ENCODE results near the gene ABCF1. TPM values are rescaled to one million over a fixed set of nuclear protein-coding genes. Genes with fewer than 3 reads are reported as not detected.

Gene ABCF1
- total and polyA plus RNA-seq, 9 of the 15 experiments (the other 6 are each of a cell fraction or from before 2014, with no cell fraction given), result 41.6 to 193 (median 102) TPM

DNA sequence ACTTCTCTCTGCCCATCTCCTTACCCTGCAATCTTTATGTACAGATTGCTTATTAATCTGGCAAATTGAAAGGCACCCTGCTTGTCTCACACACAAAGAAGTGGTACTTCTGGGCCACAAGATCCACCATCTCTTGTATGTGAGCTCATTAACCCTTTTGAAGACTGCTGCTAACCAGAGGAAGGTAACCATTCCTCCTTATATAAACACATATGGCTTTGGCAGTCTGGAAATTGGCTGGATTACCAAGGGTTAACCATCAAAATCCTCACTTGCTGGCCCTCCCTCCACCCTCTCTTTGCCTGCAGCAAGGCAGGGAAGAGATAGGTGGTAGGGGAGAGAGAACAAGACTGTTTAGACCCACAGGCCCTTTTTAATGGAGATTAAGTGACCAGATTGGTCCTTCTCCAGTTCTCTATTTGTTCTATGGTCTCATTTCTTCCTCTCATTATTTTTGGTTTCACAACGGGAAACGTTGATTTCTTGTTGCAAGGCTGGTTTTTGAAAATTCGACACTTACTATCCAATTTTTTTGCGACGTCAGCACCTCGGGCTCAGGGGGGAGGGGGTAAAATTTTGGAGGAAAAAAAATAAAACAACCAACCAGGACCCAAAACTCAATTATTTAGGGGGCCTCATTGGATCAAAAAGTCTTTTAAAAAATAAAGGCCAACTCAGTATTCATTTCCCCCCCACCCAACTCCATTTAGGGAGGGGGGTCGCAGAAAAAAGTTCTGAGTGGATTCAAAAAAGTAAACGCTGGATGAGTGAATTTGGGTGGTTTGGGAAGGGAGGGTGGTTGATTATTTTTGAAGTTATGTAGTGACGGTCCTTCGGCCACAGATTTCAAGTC lies 44.9 kb downstream of the ABCF1 start (continued):
- TF ChIP-seq, protein P1, sequence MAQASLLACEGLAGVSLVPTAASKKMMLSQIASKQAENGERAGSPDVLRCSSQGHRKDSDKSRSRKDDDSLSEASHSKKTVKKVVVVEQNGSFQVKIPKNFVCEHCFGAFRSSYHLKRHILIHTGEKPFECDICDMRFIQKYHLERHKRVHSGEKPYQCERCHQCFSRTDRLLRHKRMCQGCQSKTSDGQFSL (CRISPR knock-in tag; IDR thresholded peaks at IDR 0.05), result no peak
- TF ChIP-seq, protein P1 (tag; IDR thresholded peaks at IDR 0.05), result peak in 1 of 2 experiments; percentile 84; a peak in 3 of 4 replicates
- TF ChIP-seq BCOR (IDR thresholded peaks at IDR 0.05) (no peak), ZNF79 (CRISPR knock-in tag; IDR thresholded peaks at IDR 0.05; ENCODE audit: low read depth) (no peak), ZC3H4 (CRISPR knock-in tag; IDR thresholded peaks at IDR 0.05; ENCODE audit: borderline replicate concordance) (peak; percentile 98; the same call in 1 of the 2 replicates), ZNF224 (CRISPR knock-in tag; IDR thresholded peaks at IDR 0.05) (no peak), TAF15 (IDR thresholded peaks at IDR 0.05; ENCODE audit: low read depth, low read length) (no peak), ZNF282 (CRISPR knock-in tag; IDR thresholded peaks at IDR 0.05) (no peak), ARID2 (IDR thresholded peaks at IDR 0.05) (0 out of 2 replicates have a peak, but pooled peaks have one; percentile 5), ZNF146 (CRISPR knock-in tag; IDR thresholded peaks at IDR 0.05; ENCODE audit: unreplicated experiment) (no peak), RAD51 (IDR thresholded peaks at IDR 0.05; ENCODE audit: borderline replicate concordance, low read depth) (no peak), NR2C2 (CRISPR knock-in tag; IDR thresholded peaks at IDR 0.05) (no peak), NR2C2 (tag; IDR thresholded peaks at IDR 0.05) (no peak), TAF1 (IDR thresholded peaks at IDR 0.05; ENCODE audit: control insufficient read depth, extremely low read depth, insufficient read depth, low read length, severe bottlenecking) (peak; percentile 33), EP400 (IDR thresholded peaks at IDR 0.05) (no peak), ZNF197 (CRISPR knock-in tag; IDR thresholded peaks at IDR 0.05; ENCODE audit: low read depth) (peak; percentile 66; the same call in 1 of the 2 replicates)
- TF ChIP-seq, protein P2, sequence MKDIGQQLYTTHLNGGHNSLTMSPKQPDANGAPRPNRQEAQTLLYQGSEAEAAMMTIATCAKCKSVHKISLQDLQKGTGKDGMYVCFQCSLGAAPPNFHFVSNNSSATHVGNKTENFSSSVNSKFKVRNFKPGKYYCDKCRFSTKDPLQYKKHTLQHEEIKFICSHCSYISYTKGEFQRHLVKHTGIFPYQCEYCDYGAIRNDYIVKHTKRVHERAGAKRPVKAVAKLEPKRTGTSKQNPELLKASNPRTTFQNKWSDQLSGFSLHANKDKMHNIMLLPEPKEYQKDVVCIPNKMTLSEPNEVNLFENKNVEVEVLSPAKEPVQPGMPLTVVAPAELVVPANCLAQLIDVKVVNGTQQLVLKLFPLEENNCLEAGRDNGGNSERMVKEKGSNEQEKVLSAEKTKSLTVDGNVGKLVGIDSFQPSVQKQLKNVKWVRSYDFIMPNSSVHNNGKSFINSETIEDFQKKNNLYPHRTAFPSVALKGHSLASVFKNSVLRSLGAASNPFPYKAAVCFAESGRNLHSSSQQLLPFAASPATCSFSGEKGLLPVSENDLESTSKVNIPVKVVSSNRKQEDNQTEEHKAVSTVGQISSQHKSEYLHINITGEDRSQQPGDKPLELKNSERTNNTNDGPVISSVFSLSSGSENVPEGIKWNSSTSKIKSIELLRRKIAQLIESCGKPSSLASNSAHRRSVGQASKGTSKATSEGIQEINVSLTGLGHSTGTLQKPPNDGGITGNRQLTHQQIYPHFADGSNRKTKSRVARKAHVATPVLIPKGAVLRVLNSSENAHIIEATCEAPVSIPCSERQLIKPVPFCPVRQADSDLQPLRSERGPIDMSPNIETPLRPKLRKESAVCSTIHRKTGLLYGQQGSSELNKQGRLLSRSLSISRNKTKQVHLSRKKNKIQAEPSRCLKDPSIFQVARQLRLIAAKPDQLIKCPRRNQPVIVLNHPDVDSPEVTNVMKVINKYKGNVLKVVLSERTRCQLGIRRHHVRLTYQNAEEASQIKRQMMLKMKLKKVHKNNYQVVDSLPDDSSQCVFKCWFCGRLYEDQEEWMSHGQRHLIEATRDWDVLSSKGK (CRISPR knock-in tag; IDR thresholded peaks at IDR 0.05), result no peak
- TF ChIP-seq, protein P3, sequence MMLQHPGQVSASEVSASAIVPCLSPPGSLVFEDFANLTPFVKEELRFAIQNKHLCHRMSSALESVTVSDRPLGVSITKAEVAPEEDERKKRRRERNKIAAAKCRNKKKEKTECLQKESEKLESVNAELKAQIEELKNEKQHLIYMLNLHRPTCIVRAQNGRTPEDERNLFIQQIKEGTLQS (IDR thresholded peaks at IDR 0.05), result no peak
- TF ChIP-seq, protein P3 (CRISPR knock-in tag; conservative IDR thresholded peaks at IDR 0.05), result peak; percentile 90
- TF ChIP-seq, protein P4, sequence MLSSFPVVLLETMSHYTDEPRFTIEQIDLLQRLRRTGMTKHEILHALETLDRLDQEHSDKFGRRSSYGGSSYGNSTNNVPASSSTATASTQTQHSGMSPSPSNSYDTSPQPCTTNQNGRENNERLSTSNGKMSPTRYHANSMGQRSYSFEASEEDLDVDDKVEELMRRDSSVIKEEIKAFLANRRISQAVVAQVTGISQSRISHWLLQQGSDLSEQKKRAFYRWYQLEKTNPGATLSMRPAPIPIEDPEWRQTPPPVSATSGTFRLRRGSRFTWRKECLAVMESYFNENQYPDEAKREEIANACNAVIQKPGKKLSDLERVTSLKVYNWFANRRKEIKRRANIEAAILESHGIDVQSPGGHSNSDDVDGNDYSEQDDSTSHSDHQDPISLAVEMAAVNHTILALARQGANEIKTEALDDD (IDR thresholded peaks at IDR 0.05), result peak; percentile 87
- TF ChIP-seq, protein P5, sequence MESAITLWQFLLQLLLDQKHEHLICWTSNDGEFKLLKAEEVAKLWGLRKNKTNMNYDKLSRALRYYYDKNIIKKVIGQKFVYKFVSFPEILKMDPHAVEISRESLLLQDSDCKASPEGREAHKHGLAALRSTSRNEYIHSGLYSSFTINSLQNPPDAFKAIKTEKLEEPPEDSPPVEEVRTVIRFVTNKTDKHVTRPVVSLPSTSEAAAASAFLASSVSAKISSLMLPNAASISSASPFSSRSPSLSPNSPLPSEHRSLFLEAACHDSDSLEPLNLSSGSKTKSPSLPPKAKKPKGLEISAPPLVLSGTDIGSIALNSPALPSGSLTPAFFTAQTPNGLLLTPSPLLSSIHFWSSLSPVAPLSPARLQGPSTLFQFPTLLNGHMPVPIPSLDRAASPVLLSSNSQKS (CRISPR knock-in tag; IDR thresholded peaks at IDR 0.05), result peak; percentile 0; the same call in 1 of the 2 replicates

Measured in K562 (cell line).